HFF-Myc (cell line): ENCODE data around the gene FAM241B.

Source experiments
- DNase-seq: peaks from one replicate; pipeline ENCODE4 v3.0.0-alpha.2; 2011; ENCODE audit warnings: low read depth; ENCODE audit errors: extremely low read depth
- H3K4me3 ChIP-seq: replicated peaks from 2 replicates; pipeline ENCODE4 v1.5.1; 2011; ENCODE audit warnings: low read depth, mild to moderate bottlenecking, control low read depth, low read length
- CTCF ChIP-seq: IDR thresholded peaks from 2 replicates; pipeline ENCODE4 v1.5.1; 2012; ENCODE audit warnings: mild to moderate bottlenecking, low read depth, low read length, control low read depth; ENCODE audit errors: missing control alignments

The FAM241B gene

DNA sequence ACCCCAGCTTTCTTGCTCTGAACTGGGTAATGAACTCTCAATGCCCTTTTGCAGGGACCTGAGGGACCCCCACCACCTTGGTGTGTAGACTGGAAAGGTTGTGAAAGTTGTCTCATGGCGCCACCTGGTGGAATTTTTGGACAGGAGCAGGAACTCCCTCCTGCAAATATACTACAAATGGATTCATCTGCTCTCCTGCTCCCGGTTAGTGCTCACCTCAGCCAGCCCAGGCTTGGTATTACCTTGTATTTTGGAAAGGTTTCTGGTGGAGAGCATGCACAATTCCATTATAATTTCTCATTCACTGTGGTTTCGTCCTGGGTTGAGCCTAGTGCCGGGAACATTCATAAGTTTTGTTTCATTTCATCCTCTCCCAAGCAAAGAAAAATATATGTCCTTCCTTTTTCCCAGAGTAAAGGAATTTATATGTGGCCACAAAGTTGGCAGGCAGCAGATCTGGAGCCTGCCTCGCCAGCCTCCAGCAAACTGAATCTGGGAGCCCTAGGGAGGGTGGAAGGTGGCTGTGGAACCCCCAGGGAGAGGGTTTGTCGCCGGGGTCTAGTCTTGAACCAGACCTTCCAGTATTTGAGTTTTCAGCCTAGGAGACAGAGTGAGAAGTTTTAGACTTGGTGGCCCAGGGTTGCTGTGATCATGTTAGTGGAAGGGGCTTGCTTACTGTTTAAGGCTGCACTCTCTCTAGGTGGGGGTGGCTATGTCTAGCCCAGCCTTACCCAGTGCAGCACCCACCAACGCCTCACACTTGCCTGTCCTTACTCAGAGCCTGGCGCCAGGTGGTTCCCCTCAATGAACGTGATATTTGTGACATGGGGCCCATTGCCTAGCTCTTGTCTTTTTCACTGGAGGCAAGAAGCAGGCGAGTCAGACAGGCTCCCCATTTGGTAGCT is 9.5 kb downstream of the FAM241B start:
- DNase-seq, result no peak
- H3K4me3 ChIP-seq, result no peak overlapping the region
- peak; percentile 83 for TF ChIP-seq CTCF

DNA sequence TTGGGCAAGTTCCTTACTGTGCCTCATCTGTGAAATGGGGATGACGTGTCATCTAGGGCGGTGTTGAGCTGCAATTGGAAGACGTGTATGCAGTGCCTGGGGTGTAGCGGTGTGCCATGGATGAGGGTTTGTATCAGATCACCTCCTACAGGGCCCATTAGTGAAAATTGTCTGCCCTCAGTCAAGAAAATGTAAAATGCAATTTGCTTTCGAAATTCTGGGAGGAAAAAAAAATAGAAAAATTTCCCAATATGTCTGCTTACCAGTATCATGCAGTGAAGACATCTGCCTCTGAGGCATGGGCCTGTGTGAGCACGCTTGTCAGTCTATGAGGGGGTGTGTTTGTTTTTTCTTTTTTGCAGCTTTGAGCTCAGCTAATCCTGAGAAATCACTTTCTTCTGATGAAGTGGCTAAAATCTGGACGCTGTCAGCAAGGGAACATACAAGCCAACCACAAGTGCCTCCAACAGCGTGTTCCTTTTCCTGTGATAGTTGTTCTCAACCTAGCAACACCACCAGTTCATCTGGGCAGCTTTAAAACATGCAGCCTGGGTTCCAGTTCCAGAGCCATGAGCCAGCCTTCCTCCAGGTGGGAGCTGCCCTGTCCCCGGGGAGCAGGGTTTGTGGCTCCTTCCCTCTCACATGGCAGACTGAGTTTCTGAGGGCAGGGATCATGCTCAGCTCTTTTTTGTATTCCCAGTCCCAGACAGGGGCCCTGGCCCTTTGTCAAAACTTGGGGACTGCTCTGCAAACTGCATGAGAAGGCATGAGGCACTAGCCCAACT is 10.3 kb downstream of the FAM241B start:
- no peak overlapping the region for H3K4me3 ChIP-seq
- DNase-seq, result no peak
- no peak for TF ChIP-seq CTCF

- no peak for TF ChIP-seq CTCF
- no peak for DNase-seq
- no peak overlapping the region for H3K4me3 ChIP-seq
Measured at GRCh38 chr10:69641261-69641980, 11.4 kb downstream of the FAM241B start.

DNA sequence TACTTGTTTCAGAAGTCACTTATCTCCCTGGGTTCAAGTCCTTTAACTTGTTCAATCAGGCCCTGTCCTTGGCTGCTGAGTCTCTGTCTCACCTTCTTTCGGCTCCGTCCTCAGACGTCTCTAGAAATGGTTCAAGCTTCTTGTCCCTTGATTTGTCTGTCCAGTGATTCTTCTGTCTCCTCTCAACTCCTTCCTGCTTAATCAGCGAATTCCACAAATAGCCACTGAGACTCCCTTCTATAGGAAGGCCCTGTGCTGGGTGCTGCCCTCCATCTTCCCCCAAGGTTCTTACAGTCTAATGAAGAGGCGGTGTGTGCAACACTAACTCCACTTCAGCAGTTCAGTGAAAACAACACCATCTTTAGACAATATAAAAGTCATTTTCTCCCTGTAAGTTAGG is 12.7 kb downstream of the FAM241B start:
- H3K4me3 ChIP-seq, result no peak overlapping the region
- TF ChIP-seq CTCF, result no peak
- DNase-seq, result no peak

DNA sequence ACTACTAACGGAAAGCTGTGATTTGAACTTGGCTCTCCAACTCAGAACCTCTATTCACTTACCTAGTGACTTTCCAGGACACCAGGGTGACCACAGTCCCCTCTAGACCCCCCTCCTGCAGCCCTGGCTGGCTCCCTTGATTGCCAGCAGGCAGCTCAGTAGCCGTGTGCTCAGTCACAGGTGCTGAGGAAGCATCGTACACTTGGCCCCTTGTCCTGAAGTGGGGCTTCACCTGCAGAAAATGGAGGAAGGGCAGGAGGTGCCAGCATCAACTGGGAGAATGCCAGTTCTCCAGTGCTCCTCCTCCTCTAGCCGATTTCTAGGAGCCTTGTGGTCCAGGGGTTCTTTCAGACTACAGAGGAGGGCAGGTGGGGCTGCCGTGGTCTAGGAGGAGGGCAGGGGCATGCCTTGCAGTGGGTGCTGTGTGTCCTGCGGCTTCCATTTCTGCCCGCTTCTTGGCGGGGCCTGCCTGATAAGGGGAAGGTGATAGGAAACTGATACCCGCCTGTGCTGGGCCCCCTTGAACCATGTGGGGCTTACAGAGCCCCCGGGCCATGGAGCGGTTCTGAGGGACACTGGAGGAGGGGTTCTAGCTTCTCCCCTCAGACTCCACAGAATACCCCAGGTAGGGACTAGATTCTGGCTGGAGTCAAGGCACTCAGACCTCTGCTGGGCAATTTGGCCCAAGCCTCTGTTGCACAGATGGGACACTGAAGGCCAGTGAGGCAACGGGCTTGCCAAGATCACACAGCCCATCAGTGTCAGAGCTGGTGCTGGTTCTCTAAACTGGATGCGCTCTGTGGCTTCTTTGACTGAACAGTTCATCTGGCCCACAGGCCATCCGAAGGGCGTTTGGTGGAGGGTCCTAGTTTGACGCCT is 14.0 kb downstream of the FAM241B start:
- no peak for DNase-seq
- H3K4me3 ChIP-seq, result no peak overlapping the region
- TF ChIP-seq CTCF, result no peak
